Suprapubic skin (tissue), 4 donors: ENCODE measurements around the gene CHST14.

ENCODE experiments used
- EP300 ChIP-seq: sonication (generic); formaldehyde crosslinking; IDR thresholded peaks from one replicate; pipeline ENCODE4 v1.6.1; 2017; ENCODE audit warnings: antibody characterized with exemption
- POLR2AphosphoS5 ChIP-seq, 3 donors: sonication (generic); formaldehyde crosslinking; IDR thresholded peaks; one replicate each; pipeline ENCODE4 v1.6.1; 2017; ENCODE audit warnings: antibody characterized with exemption in 3 of 3
- TF ChIP-seq, protein P1 (sequence below), 2 donors: fragments of 200-600 bp in 1 of 2; fragments of 450-650 bp in 1 of 2; sonication (generic) in 1 of 2; IDR thresholded peaks; one replicate each; pipeline ENCODE4 v1.5.1; 2016 to 2019; ENCODE audit warnings: antibody characterized with exemption in 2 of 2, mild to moderate bottlenecking in 1 of 2, moderate library complexity in 1 of 2

DNA sequence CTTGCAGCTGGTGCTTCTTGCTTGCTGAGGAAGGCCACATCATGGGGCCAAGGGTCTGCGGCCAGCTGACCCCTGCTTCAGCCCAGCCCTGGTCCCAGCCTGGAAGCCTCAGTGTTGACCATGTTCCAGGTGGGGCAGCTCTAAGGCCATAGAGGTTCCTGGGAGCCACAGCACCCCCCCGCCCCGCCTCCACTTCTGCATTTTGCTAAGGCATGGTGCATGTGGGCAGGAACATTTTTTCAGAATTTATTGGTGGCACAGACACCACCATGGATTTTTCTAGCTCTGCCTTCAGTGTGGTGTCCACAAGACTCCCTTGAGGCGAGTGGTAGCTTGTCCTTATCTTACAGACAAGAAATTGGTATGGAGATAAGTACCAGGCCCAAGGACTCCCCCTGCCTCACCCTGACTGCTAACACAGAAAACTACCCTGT, 1.9 kb upstream of the CHST14 start:
- TF ChIP-seq, protein P1, sequence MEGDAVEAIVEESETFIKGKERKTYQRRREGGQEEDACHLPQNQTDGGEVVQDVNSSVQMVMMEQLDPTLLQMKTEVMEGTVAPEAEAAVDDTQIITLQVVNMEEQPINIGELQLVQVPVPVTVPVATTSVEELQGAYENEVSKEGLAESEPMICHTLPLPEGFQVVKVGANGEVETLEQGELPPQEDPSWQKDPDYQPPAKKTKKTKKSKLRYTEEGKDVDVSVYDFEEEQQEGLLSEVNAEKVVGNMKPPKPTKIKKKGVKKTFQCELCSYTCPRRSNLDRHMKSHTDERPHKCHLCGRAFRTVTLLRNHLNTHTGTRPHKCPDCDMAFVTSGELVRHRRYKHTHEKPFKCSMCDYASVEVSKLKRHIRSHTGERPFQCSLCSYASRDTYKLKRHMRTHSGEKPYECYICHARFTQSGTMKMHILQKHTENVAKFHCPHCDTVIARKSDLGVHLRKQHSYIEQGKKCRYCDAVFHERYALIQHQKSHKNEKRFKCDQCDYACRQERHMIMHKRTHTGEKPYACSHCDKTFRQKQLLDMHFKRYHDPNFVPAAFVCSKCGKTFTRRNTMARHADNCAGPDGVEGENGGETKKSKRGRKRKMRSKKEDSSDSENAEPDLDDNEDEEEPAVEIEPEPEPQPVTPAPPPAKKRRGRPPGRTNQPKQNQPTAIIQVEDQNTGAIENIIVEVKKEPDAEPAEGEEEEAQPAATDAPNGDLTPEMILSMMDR (IDR thresholded peaks at IDR 0.05) = no peak
- TF ChIP-seq POLR2AphosphoS5 (IDR thresholded peaks at IDR 0.05) (no peak), EP300 (no peak)
